ENCODE results near the gene ANKRD12. TPM values are rescaled to one million over a fixed set of nuclear protein-coding genes. Genes with fewer than 3 reads are reported as not detected.

The ANKRD12 gene
- total RNA-seq, 1 experiment from 2014 or later = 19.1 TPM

GRCh38 chr18:9177031-9177430, 40.5 kb downstream of the ANKRD12 start:
- ChIA-PET POLR2A (ENCODE audit: unreplicated experiment) (interaction anchor here (0.6 kb wide), 1 partner anchor 29 kb away, joined by 3 read pairs; no protein-coding TSS in a partner anchor), CTCF (no interaction called here)
- Histone ChIP-seq H3K9me2 (replicated peaks; ENCODE audit: low read length) (no peaks in the 10 kb centered on the region), H3K4me3 (ENCODE audit: low read length) (no peak overlapping the region), H3K79me2 (ENCODE audit: low read length) (peaks cover 72% of the 10 kb centered on the region), H3K27ac (ENCODE audit: low read length) (no peak overlapping the region), H3K4me2 (ENCODE audit: low read length) (no peak overlapping the region), H3K36me3 (ENCODE audit: low read depth, low read length) (no peaks in the 10 kb centered on the region), H4K20me1 (ENCODE audit: low read length) (no peaks in the 10 kb centered on the region; the same call in 1 of the 2 replicates), H2AFZ (ENCODE audit: low read length) (no peak overlapping the region), H3K9me3 (ENCODE audit: low read length) (no peaks in the 10 kb centered on the region), H3K27me3 (ENCODE audit: low read length) (no peaks in the 10 kb centered on the region), H3F3A (ENCODE audit: low read length, unreplicated experiment) (no peaks in the 10 kb centered on the region), H3K9ac (ENCODE audit: low read length) (no peak overlapping the region), H3K4me1 (ENCODE audit: insufficient read depth, low read length) (no peaks in the 10 kb centered on the region)
- ATAC-seq = no peak
- no peak for DNase-seq
- no peak for TF ChIP-seq EZH2phosphoT487 (IDR thresholded peaks at IDR 0.05; ENCODE audit: borderline replicate concordance, low read length)
- TF ChIP-seq CTCF (conservative IDR thresholded peaks at IDR 0.05; ENCODE audit: low read depth, low read length) = no peak
- no peak for TF ChIP-seq EZH2 (IDR thresholded peaks at IDR 0.05; ENCODE audit: low read length, unreplicated experiment)
- BruUV-seq (replicated peaks) = no TSS peak
- intact Hi-C loops (cut with micrococcal nuclease) = no loop called here

- no peak for TF ChIP-seq EZH2 (IDR thresholded peaks at IDR 0.05; ENCODE audit: low read length, unreplicated experiment)
- no peak for TF ChIP-seq CTCF (conservative IDR thresholded peaks at IDR 0.05; ENCODE audit: low read depth, low read length)
- no peak for TF ChIP-seq EZH2phosphoT487 (IDR thresholded peaks at IDR 0.05; ENCODE audit: borderline replicate concordance, low read length)
- H4K20me1 ChIP-seq (ENCODE audit: low read length) = no peaks in the 10 kb centered on the region; the same call in 1 of the 2 replicates
- H3K36me3 ChIP-seq (ENCODE audit: low read depth, low read length) = peaks cover 2% of the 10 kb centered on the region
- no peak for DNase-seq
- no peak overlapping the region for H3K9ac ChIP-seq (ENCODE audit: low read length)
- H3K4me1 ChIP-seq (ENCODE audit: insufficient read depth, low read length) = no peaks in the 10 kb centered on the region
- no TSS peak for BruUV-seq (replicated peaks)
- ChIA-PET CTCF (interaction anchor here (0.5 kb wide), 1 partner anchor 120 kb away, joined by 3 read pairs; no protein-coding TSS in a partner anchor), POLR2A (ENCODE audit: unreplicated experiment) (interaction anchor here (0.6 kb wide), 1 partner anchor 28 kb away, joined by 3 read pairs; no protein-coding TSS in a partner anchor)
- peaks cover 68% of the 10 kb centered on the region for H3K79me2 ChIP-seq (ENCODE audit: low read length)
- no peak overlapping the region for H3K4me2 ChIP-seq (ENCODE audit: low read length)
- no peak for ATAC-seq
- intact Hi-C loops (cut with micrococcal nuclease) = no loop called here
- H3F3A ChIP-seq (ENCODE audit: low read length, unreplicated experiment) = no peaks in the 10 kb centered on the region
- H3K9me2 ChIP-seq (replicated peaks; ENCODE audit: low read length) = no peaks in the 10 kb centered on the region
- H3K27me3 ChIP-seq (ENCODE audit: low read length) = no peaks in the 10 kb centered on the region
- H3K4me3 ChIP-seq (ENCODE audit: low read length) = no peak overlapping the region
- H3K9me3 ChIP-seq (ENCODE audit: low read length) = no peaks in the 10 kb centered on the region
- no peak overlapping the region for H3K27ac ChIP-seq (ENCODE audit: low read length)
- H2AFZ ChIP-seq (ENCODE audit: low read length) = no peak overlapping the region
Observed at GRCh38 chr18:9177466-9177865, 40.9 kb downstream of the ANKRD12 start.

GRCh38 chr18:9178557-9178956, 42.0 kb downstream of the ANKRD12 start:
- Histone ChIP-seq H3K36me3 (ENCODE audit: low read depth, low read length) (peaks cover 11% of the 10 kb centered on the region), H3K27ac (ENCODE audit: low read length) (no peak overlapping the region), H3K4me3 (ENCODE audit: low read length) (no peak overlapping the region), H4K20me1 (ENCODE audit: low read length) (no peaks in the 10 kb centered on the region), H3F3A (ENCODE audit: low read length, unreplicated experiment) (no peaks in the 10 kb centered on the region), H2AFZ (ENCODE audit: low read length) (no peak overlapping the region), H3K79me2 (ENCODE audit: low read length) (peaks cover 60% of the 10 kb centered on the region), H3K9ac (ENCODE audit: low read length) (no peak overlapping the region), H3K4me2 (ENCODE audit: low read length) (no peak overlapping the region), H3K4me1 (ENCODE audit: insufficient read depth, low read length) (no peaks in the 10 kb centered on the region), H3K9me2 (replicated peaks; ENCODE audit: low read length) (no peaks in the 10 kb centered on the region), H3K9me3 (ENCODE audit: low read length) (no peaks in the 10 kb centered on the region), H3K27me3 (ENCODE audit: low read length) (no peaks in the 10 kb centered on the region)
- TF ChIP-seq CTCF (conservative IDR thresholded peaks at IDR 0.05; ENCODE audit: low read depth, low read length) (no peak), EZH2 (IDR thresholded peaks at IDR 0.05; ENCODE audit: low read length, unreplicated experiment) (no peak), EZH2phosphoT487 (IDR thresholded peaks at IDR 0.05; ENCODE audit: borderline replicate concordance, low read length) (no peak)
- ChIA-PET POLR2A (ENCODE audit: unreplicated experiment) (no interaction called here), CTCF (interaction anchor here (0.6 kb wide), 1 partner anchor 60 kb away, joined by 3 read pairs; no protein-coding TSS in a partner anchor)
- DNase-seq (no peak), ATAC-seq (no peak)
- no TSS peak for BruUV-seq (replicated peaks)
- intact Hi-C loops (cut with micrococcal nuclease) = no loop called here
